ENCODE measurements around the gene MX2. TPM values are rescaled to one million over a fixed set of nuclear protein-coding genes. Genes with fewer than 3 reads are reported as not detected.
"Not testable (repeated sequence)": the region's sequence is repeated elsewhere in the genome, so short reads cannot be mapped to it uniquely, and the experiment has no call there.

The MX2 gene
- polyA plus RNA-seq, 2 donors: 4.2 to 5.7 TPM

- peak overlapping the region; percentile 90 to 93 for H3K27ac ChIP-seq (ENCODE audit: low read depth in 2 of 2, low read length in 1 of 2)
- not testable (repeated sequence) for H3K4me1 ChIP-seq (ENCODE audit: control insufficient read depth in 2 of 2, insufficient read depth in 2 of 2, low read length in 1 of 2); H3K9me3 ChIP-seq (ENCODE audit: control insufficient read depth in 2 of 2, insufficient read depth in 1 of 2, low read depth in 1 of 2, low read length in 1 of 2); H3K36me3 ChIP-seq (ENCODE audit: control insufficient read depth in 2 of 2, insufficient read depth in 2 of 2, low read length in 1 of 2); H3K4me3 ChIP-seq (ENCODE audit: low read depth in 1 of 2, low read length in 2 of 2); H3K27me3 ChIP-seq (ENCODE audit: control insufficient read depth in 1 of 2, insufficient read depth in 2 of 2, low read length in 2 of 2)
- 28 to 32% methylated on average over 6 to 7 of the region's 8 CpGs for WGBS, 2 donors
Measured at GRCh38 chr21:41420998-41421397, 59.2 kb downstream of the MX2 start.

GRCh38 chr21:41422546-41423304, 60.9 kb downstream of the MX2 start:
- no peak overlapping the region for H3K4me3 ChIP-seq (ENCODE audit: low read depth in 1 of 2, low read length in 2 of 2)
- H3K9me3 ChIP-seq (ENCODE audit: control insufficient read depth in 2 of 2, insufficient read depth in 1 of 2, low read depth in 1 of 2, low read length in 1 of 2): no peaks in the 10 kb centered on the region
- WGBS, 2 donors: 97% methylated on average over 19 of the region's 19 CpGs
- H3K27me3 ChIP-seq (ENCODE audit: control insufficient read depth in 1 of 2, insufficient read depth in 2 of 2, low read length in 2 of 2): no peaks in the 10 kb centered on the region
- H3K27ac ChIP-seq (ENCODE audit: low read depth in 2 of 2, low read length in 1 of 2): no peak overlapping the region
- H3K36me3 ChIP-seq (ENCODE audit: control insufficient read depth in 2 of 2, insufficient read depth in 2 of 2, low read length in 1 of 2): no peaks in the 10 kb centered on the region
- peaks cover 2 to 12% of the 10 kb centered on the region in 2 donors for H3K4me1 ChIP-seq (ENCODE audit: control insufficient read depth in 2 of 2, insufficient read depth in 2 of 2, low read length in 1 of 2)

- not testable (repeated sequence) for H3K27me3 ChIP-seq (ENCODE audit: control insufficient read depth in 1 of 2, insufficient read depth in 2 of 2, low read length in 2 of 2); H3K4me3 ChIP-seq (ENCODE audit: low read depth in 1 of 2, low read length in 2 of 2); H3K9me3 ChIP-seq (ENCODE audit: control insufficient read depth in 2 of 2, insufficient read depth in 1 of 2, low read depth in 1 of 2, low read length in 1 of 2); H3K27ac ChIP-seq (ENCODE audit: low read depth in 2 of 2, low read length in 1 of 2); H3K36me3 ChIP-seq (ENCODE audit: control insufficient read depth in 2 of 2, insufficient read depth in 2 of 2, low read length in 1 of 2)
- peaks cover 2 to 12% of the 10 kb centered on the region in 2 donors for H3K4me1 ChIP-seq (ENCODE audit: control insufficient read depth in 2 of 2, insufficient read depth in 2 of 2, low read length in 1 of 2)
- 80% methylated on average over 5 of the region's 5 CpGs for WGBS, 2 donors
Measured at GRCh38 chr21:41423305-41423636, 61.4 kb downstream of the MX2 start.

GRCh38 chr21:41425588-41425953, 63.7 kb downstream of the MX2 start:
- 41 to 57% methylated on average over 7 of the region's 7 CpGs for WGBS, 2 donors
- H3K4me1 ChIP-seq (ENCODE audit: control insufficient read depth in 2 of 2, insufficient read depth in 2 of 2, low read length in 1 of 2): peaks cover 2 to 7% of the 10 kb centered on the region in 2 donors
- no peaks in the 10 kb centered on the region for H3K9me3 ChIP-seq (ENCODE audit: control insufficient read depth in 2 of 2, insufficient read depth in 1 of 2, low read depth in 1 of 2, low read length in 1 of 2)
- H3K4me3 ChIP-seq (ENCODE audit: low read depth in 1 of 2, low read length in 2 of 2): peak overlapping the region; percentile 64 to 71
- H3K27me3 ChIP-seq (ENCODE audit: control insufficient read depth in 1 of 2, insufficient read depth in 2 of 2, low read length in 2 of 2): no peaks in the 10 kb centered on the region
- no peaks in the 10 kb centered on the region for H3K36me3 ChIP-seq (ENCODE audit: control insufficient read depth in 2 of 2, insufficient read depth in 2 of 2, low read length in 1 of 2)
- peak overlapping the region; percentile 54 to 65 for H3K27ac ChIP-seq (ENCODE audit: low read depth in 2 of 2, low read length in 1 of 2)

GRCh38 chr21:41425954-41426675, 64.3 kb downstream of the MX2 start, which contains the start of gene MX1:
Gene MX1, plus strand, starts transcription at chr21:41426239. Its CDS starts 5,832 bp downstream, at chr21:41432071.
- H3K4me1 ChIP-seq (ENCODE audit: control insufficient read depth in 2 of 2, insufficient read depth in 2 of 2, low read length in 1 of 2): peaks cover 2 to 5% of the 10 kb centered on the region in 2 donors
- WGBS, 2 donors: 1% methylated on average over 65 of the region's 65 CpGs
- H3K27ac ChIP-seq (ENCODE audit: low read depth in 2 of 2, low read length in 1 of 2): peak within 1 kb of the TSS; percentile 54 to 65
- no peaks in the 10 kb centered on the region for H3K27me3 ChIP-seq (ENCODE audit: control insufficient read depth in 1 of 2, insufficient read depth in 2 of 2, low read length in 2 of 2)
- H3K36me3 ChIP-seq (ENCODE audit: control insufficient read depth in 2 of 2, insufficient read depth in 2 of 2, low read length in 1 of 2): no peaks in the 10 kb centered on the region
- H3K4me3 ChIP-seq (ENCODE audit: low read depth in 1 of 2, low read length in 2 of 2): peak within 1 kb of the TSS; percentile 64 to 71
- no peaks in the 10 kb centered on the region for H3K9me3 ChIP-seq (ENCODE audit: control insufficient read depth in 2 of 2, insufficient read depth in 1 of 2, low read depth in 1 of 2, low read length in 1 of 2)

- Histone ChIP-seq H3K9me3 (ENCODE audit: control insufficient read depth in 2 of 2, insufficient read depth in 1 of 2, low read depth in 1 of 2, low read length in 1 of 2) (no peaks in the 10 kb centered on the region), H3K4me3 (ENCODE audit: low read depth in 1 of 2, low read length in 2 of 2) (peak overlapping the region; percentile 64 to 71), H3K4me1 (ENCODE audit: control insufficient read depth in 2 of 2, insufficient read depth in 2 of 2, low read length in 1 of 2) (peaks cover 2 to 5% of the 10 kb centered on the region in 2 donors), H3K36me3 (ENCODE audit: control insufficient read depth in 2 of 2, insufficient read depth in 2 of 2, low read length in 1 of 2) (peaks cover 1 to 4% of the 10 kb centered on the region in 2 donors), H3K27ac (ENCODE audit: low read depth in 2 of 2, low read length in 1 of 2) (peak overlapping the region; percentile 53 to 65), H3K27me3 (ENCODE audit: control insufficient read depth in 1 of 2, insufficient read depth in 2 of 2, low read length in 2 of 2) (no peaks in the 10 kb centered on the region)
- 15 to 23% methylated on average over 41 of the region's 41 CpGs for WGBS, 2 donors
Measured at GRCh38 chr21:41426676-41427404, 65.0 kb downstream of the MX2 start.

GRCh38 chr21:41427556-41427955, 65.7 kb downstream of the MX2 start:
- 87 to 92% methylated on average over 8 of the region's 8 CpGs for WGBS, 2 donors
- Histone ChIP-seq H3K4me1 (ENCODE audit: control insufficient read depth in 2 of 2, insufficient read depth in 2 of 2, low read length in 1 of 2) (peaks cover 2 to 5% of the 10 kb centered on the region in 2 donors), H3K9me3 (ENCODE audit: control insufficient read depth in 2 of 2, insufficient read depth in 1 of 2, low read depth in 1 of 2, low read length in 1 of 2) (no peaks in the 10 kb centered on the region), H3K27ac (ENCODE audit: low read depth in 2 of 2, low read length in 1 of 2) (no peak overlapping the region), H3K27me3 (ENCODE audit: control insufficient read depth in 1 of 2, insufficient read depth in 2 of 2, low read length in 2 of 2) (no peaks in the 10 kb centered on the region), H3K4me3 (ENCODE audit: low read depth in 1 of 2, low read length in 2 of 2) (no peak overlapping the region), H3K36me3 (ENCODE audit: control insufficient read depth in 2 of 2, insufficient read depth in 2 of 2, low read length in 1 of 2) (peaks cover 6 to 10% of the 10 kb centered on the region in 2 donors)

- H3K4me1 ChIP-seq (ENCODE audit: control insufficient read depth in 2 of 2, insufficient read depth in 2 of 2, low read length in 1 of 2): peaks cover 0 to 5% of the 10 kb centered on the region in 2 donors
- WGBS, 2 donors: 93 to 97% methylated on average over 8 of the region's 8 CpGs
- no peaks in the 10 kb centered on the region for H3K9me3 ChIP-seq (ENCODE audit: control insufficient read depth in 2 of 2, insufficient read depth in 1 of 2, low read depth in 1 of 2, low read length in 1 of 2)
- H3K27me3 ChIP-seq (ENCODE audit: control insufficient read depth in 1 of 2, insufficient read depth in 2 of 2, low read length in 2 of 2): no peaks in the 10 kb centered on the region
- H3K4me3 ChIP-seq (ENCODE audit: low read depth in 1 of 2, low read length in 2 of 2): no peak overlapping the region
- peaks cover 13 to 16% of the 10 kb centered on the region in 2 donors for H3K36me3 ChIP-seq (ENCODE audit: control insufficient read depth in 2 of 2, insufficient read depth in 2 of 2, low read length in 1 of 2)
- H3K27ac ChIP-seq (ENCODE audit: low read depth in 2 of 2, low read length in 1 of 2): no peak overlapping the region
Measured at GRCh38 chr21:41428311-41428710, 66.5 kb downstream of the MX2 start.

GRCh38 chr21:41428847-41429246, 67.0 kb downstream of the MX2 start:
- H3K27me3 ChIP-seq (ENCODE audit: control insufficient read depth in 1 of 2, insufficient read depth in 2 of 2, low read length in 2 of 2): no peaks in the 10 kb centered on the region
- H3K36me3 ChIP-seq (ENCODE audit: control insufficient read depth in 2 of 2, insufficient read depth in 2 of 2, low read length in 1 of 2): peaks cover 13 to 16% of the 10 kb centered on the region in 2 donors
- H3K27ac ChIP-seq (ENCODE audit: low read depth in 2 of 2, low read length in 1 of 2): no peak overlapping the region
- 90% methylated on average over 6 of the region's 6 CpGs for WGBS, 2 donors
- peaks cover 0 to 5% of the 10 kb centered on the region in 2 donors for H3K4me1 ChIP-seq (ENCODE audit: control insufficient read depth in 2 of 2, insufficient read depth in 2 of 2, low read length in 1 of 2)
- no peaks in the 10 kb centered on the region for H3K9me3 ChIP-seq (ENCODE audit: control insufficient read depth in 2 of 2, insufficient read depth in 1 of 2, low read depth in 1 of 2, low read length in 1 of 2)
- H3K4me3 ChIP-seq (ENCODE audit: low read depth in 1 of 2, low read length in 2 of 2): no peak overlapping the region

Data from esophagus (tissue), 2 donors.